GM19467 (cell line): Measurements from ENCODE around the gene SLC25A39.
A peak's percentile ranks its signal among the peaks of the same experiment; 100 is the strongest.
"Not testable (repeated sequence)": the region's sequence is repeated elsewhere in the genome, so short reads cannot be mapped to it uniquely, and the experiment has no call there.

Experiments
- ATAC-seq: cut with Tn5 transposase; IDR thresholded peaks from one replicate; pipeline ENCODE4 v1.9.1; 2021; ENCODE audit warnings: mild to moderate bottlenecking, moderate library complexity; ENCODE audit not compliant: unreplicated experiment

SLC25A39 gene

DNA sequence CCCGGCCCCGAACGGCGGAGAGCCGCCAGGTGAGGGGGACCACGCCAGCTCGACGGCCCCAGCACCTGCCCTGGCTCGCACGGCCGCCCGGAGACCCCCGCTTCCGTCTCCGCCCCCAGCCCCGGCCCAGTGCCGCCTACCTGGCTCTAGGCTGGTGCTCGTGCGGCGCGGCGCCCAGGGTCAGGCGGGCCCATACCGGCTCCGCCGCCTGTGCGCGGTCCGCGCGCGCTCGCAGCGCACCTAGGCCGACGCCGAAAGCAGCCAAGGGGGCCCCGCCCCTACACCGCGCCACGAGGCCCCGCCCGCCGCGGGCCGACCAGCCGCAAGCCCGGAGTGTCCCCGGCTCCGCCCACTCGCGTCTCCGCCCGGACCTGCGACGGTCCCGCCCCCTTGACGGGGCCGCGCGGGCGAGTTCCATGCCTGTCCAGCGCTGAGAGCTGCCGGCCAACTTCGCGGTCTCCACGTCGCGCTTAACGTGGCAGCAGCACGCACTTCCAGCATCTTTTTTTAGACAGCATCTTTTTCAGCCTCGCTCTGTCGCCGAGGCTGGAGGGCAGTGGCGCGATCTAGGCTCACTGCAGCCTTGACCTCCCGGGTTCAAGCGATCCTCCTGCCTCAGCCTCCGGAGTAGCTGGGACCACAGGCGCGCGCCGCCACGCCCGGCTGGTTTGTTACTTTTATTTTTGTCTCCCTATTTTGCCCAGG, at the start of gene SLC25A39:
SLC25A39 (minus strand) TSS at position 253 of the 705 bp plus-strand sequence. CDS start 1,261 bp downstream, outside the sequence.
- peak; percentile 64 for ATAC-seq

GRCh38 chr17:44372036-44372435, 47.4 kb upstream of the SLC25A39 start:
- ATAC-seq = no peak

GRCh38 chr17:44369414-44370023, 44.9 kb upstream of the SLC25A39 start:
- not testable (repeated sequence) for ATAC-seq

GRCh38 chr17:44368391-44369243, 44.0 kb upstream of the SLC25A39 start:
- ATAC-seq = not testable (repeated sequence)

GRCh38 chr17:44367231-44367979, 42.8 kb upstream of the SLC25A39 start:
- ATAC-seq = no peak

GRCh38 chr17:44365051-44365450, 40.4 kb upstream of the SLC25A39 start:
- not testable (repeated sequence) for ATAC-seq

GRCh38 chr17:44363613-44364159, 39.1 kb upstream of the SLC25A39 start, which contains the start of gene FAM171A2:
FAM171A2 (minus strand) TSS chr17:44363853; CDS start chr17:44363714, 139 bp downstream.
- no peak for ATAC-seq

DNA sequence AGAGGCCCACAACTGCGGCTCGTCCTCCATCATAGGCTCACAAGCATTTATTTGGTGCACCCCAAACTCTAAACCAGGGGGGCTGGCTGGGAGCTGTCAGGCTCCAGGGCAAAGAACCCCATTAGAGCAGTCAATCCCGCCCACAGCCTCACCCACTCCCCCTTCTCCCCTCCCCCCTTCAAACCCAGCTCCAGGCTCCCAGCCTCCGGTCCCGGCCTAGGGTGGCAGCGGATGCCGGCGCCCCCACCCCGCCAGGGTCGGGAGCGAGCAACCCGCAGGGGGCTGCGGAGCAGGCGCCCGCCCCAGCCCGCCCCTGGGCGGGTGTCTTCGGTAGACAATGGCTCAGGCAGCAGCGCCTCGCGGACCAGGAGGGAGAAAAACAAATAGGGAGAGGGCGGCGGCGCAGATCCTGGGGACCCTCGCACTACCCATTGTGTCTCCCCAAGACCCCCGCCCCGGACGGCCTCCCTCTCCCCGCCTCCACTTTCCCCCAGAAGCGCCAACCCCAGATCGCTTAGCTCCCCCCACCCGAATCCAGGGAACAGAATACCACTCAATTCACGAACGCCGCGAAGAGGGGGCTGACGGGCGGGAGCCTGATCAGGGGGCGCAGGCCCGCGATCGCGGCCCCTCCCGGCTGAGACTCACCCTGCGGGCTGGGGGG, 38.5 kb upstream of the SLC25A39 start:
- no peak for ATAC-seq

- ATAC-seq = no peak
These were observed 37.9 kb upstream of the SLC25A39 start for GRCh38 chr17:44362459-44362948.

GRCh38 chr17:44361292-44362260, 37.0 kb upstream of the SLC25A39 start:
- no peak for ATAC-seq

DNA sequence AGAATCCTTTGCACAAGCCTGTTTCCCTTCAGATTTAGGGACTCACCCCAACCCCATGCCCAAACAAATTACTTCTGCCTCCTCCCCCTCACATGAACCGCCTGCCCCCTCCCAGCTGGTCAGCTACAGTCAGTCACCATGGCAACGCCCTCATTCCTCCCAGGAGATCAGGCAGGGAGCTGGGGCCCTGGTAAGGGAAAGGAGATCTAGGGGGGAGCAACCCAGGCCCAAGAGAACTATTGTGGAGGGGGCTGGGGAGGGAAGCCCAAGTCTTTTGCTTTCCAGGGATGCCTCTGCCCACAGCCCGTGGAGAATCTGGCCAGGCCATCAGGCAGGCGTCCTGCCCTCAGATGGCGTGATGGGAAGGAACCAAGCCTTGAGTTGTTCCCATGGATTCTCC, 36.2 kb upstream of the SLC25A39 start:
- no peak for ATAC-seq

DNA sequence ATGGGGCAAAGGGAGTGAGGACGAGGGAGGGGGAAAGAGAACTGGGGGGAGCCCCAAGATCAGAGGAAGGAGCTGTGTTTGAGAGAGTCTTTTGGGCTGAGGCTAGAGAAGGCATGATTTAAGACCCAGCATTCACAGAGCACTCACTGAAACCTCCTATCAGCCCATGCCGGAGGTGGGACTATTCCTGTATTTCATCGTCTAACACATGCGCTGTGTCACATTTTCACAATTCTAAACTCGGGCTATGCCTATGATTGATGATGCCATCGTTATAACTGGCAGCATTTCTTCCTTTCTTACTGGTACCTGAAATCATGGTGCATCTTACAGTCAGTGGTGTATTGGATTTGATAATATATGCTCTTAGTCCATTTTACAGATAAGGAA, 35.5 kb upstream of the SLC25A39 start:
- ATAC-seq = no peak

DNA sequence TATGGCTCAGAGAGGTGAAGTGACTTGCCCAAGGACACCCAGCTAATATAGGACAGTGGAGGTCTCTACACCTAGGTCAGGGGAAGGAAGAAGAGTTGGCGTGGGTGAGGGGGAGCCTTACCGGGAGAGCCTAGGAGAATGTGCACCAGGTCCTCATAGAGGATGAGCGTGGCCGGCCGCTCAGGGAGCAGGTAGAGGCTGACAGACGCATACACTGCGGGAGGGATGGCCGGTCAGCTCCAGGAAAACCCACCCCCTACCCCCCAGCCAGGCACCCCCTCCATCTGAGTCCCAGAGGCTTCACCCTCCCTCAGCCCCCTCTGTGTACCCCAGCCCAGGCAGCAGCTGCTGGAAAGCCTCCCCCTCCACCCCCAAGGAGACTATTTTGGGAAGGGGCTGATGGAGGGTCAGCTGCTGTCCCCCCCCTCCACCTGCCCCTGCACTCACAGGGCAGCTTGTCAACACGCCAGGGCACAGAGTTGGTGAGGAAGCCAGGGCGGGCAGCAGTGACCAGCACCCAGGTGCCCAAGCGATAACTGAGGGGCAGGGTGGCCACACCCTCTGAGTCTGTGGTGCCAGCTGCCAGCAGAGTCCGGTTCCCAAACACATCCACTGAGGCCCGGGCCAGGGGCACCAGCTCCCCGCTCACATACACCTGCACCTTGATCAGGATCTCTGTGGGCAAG, 35.0 kb upstream of the SLC25A39 start:
- no peak for ATAC-seq

- ATAC-seq = no peak
These were observed 34.4 kb upstream of the SLC25A39 start for GRCh38 chr17:44359006-44359405.

- no peak for ATAC-seq
These were observed 33.4 kb upstream of the SLC25A39 start for GRCh38 chr17:44358066-44358465.

DNA sequence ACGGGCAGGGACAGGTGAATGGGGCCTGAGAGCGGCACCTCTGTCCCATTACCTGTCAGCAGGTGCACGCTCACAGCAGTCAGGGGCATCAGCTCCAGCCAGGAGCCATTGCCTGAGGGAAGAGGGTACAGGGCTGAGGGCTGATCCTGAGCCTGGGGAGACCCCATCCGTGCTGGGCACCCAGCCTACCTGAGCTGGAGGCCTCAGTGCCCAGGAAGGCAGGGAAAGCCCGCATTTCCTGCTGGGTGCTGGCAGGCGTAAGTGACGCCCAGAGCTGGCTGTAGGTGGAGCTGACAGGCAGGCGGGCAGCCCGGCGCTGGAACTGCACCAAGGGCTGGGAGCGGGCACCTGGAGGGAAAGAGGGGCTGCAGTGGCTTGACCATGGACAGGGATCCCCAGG, 31.6 kb upstream of the SLC25A39 start:
- no peak for ATAC-seq

DNA sequence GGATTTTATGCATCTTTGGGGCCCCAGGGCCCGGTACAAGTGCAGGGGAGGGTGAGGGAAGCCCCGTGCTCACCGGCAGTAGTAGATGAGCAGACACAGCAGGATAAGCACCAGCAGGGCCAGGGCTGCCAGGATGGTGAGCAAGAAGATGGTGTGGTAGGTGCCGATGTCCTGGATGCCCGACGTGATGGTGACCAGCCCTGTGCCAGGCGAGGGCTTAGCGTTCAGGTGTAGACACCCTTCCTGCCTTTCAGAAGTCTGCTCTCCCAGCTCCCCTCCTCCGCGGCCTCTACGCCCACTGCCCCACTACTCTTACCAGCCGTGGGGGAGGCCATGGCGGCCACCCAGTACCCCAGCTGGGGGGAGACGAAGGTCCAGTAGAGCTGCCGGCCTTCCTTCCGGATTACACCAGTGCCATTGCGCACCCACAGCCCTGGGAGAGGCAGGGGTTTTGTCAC, 31.0 kb upstream of the SLC25A39 start:
- ATAC-seq = no peak
